ENCODE results near the gene CLTCL1.

Gene CLTCL1

DNA sequence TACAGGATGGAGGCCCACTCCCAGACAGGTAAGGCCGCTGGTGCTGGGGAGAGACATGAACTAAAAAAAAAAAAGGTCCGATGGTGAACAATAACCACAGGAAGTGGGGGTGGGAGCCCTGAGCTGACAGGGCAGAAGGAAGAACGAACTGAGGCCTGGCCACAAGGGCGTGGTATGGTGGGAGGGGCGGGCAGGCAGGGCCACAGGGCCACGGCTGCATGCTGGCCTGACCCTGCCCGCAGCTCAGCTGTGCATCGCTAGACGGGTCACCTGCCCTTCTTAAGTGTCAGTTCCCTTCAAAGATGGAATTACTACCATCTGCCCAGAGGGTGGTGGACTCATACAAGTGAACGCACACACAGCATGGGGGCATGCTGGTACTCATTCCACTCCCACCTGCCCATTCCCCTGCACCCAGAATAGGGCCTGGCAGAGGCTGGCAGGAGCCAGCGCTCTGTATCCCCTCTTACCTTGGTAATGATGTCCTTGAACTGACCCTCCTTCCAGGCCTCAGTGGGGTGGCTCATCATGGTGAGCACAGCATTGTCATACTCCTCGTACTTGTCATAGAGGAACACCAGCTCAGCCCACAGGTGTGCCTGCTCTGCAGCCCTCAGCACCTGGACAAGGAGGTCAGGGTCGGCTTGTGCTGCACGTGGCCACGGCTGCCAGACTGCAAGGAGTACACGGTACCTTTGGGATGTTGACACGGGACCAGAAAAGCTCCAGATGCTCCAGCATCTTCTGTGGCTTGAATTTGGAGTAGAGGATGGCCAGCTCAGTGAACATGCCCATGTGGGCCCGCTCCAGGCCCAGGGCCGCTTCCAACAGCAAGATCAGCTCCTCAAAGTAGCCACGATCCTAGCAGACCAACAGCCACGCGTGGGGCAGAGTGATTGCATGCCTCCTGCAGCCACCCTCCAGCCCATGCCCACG is 95.5 kb downstream of the CLTCL1 start:
- H3K27me3 ChIP-seq (ENCODE audit: insufficient read depth, low read length): no peaks in the 10 kb centered on the region
- H3K4me1 ChIP-seq (ENCODE audit: control insufficient read depth, insufficient read depth, low read length, unreplicated experiment): no peaks in the 10 kb centered on the region
- H2AFZ ChIP-seq (ENCODE audit: low read length, unreplicated experiment): no peak overlapping the region
- H3K36me3 ChIP-seq (ENCODE audit: insufficient read depth, low read length): no peaks in the 10 kb centered on the region
- no peak overlapping the region for H3K4me3 ChIP-seq (ENCODE audit: low read depth, low read length)
- no peaks in the 10 kb centered on the region for H3K79me2 ChIP-seq (ENCODE audit: control insufficient read depth, insufficient read depth, low read length, unreplicated experiment)
- no peak overlapping the region for H3K27ac ChIP-seq (ENCODE audit: low read depth, low read length)

DNA sequence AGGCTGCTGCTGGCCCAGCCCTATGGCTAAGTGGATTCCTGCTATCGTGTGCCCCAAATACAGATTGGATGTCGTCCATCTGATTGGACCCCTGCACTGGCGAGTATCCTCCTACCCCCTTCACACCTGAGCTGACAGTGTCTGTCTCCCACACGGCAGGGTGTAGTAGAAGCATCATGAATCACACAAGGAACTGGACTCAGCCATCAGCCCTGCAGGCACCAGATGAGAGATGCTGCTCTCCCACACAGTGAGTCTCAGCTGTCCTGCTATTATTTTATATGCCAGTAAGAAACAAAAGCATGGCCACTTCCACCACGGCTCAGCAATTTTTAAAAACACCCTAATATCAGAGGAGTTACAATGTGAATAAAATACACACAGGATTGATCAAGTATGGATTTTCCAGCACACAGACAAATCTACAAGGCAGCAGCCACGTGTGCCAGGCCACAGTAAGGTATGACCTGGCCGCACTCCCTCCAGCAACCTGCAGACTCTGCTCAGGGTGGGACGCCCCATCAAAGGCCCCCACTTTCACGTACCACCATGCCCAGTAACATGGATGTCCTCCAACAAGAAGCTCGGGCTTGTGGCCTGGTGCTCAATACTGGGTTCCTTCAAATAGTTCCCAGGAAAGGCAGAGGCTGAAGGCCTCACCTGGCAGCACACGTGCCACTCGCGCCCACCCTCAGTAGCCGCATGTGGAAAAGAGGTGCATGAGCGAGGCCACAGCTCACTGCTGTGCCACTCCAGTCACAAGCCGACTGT is 96.6 kb downstream of the CLTCL1 start:
- Histone ChIP-seq H3K4me3 (ENCODE audit: low read depth, low read length) (no peak overlapping the region), H3K27ac (ENCODE audit: low read depth, low read length) (no peak overlapping the region), H3K79me2 (ENCODE audit: control insufficient read depth, insufficient read depth, low read length, unreplicated experiment) (no peaks in the 10 kb centered on the region), H3K27me3 (ENCODE audit: insufficient read depth, low read length) (no peaks in the 10 kb centered on the region), H3K36me3 (ENCODE audit: insufficient read depth, low read length) (no peaks in the 10 kb centered on the region), H2AFZ (ENCODE audit: low read length, unreplicated experiment) (no peak overlapping the region), H3K4me1 (ENCODE audit: control insufficient read depth, insufficient read depth, low read length, unreplicated experiment) (no peaks in the 10 kb centered on the region)

DNA sequence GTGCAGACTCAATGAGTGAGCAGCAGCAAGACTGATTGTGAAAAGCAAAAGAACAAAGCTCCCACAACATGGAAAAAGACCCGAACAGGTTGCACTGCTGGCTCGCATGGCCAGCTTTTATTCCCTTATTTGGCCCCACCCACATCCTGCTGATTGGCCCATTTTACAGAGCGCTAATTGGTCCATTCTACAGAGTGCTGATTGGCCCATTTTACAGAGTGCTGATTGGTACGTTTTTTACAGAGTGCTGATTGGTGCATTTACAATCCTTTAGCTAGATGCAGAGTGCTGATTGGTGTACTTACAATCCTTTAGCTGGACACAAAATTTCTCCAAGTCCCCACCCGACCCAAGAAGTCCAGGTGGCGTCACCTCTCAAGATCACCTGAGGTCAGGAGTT is 97.6 kb downstream of the CLTCL1 start:
- Histone ChIP-seq H3K27me3 (ENCODE audit: insufficient read depth, low read length) (no peaks in the 10 kb centered on the region), H3K4me1 (ENCODE audit: control insufficient read depth, insufficient read depth, low read length, unreplicated experiment) (no peaks in the 10 kb centered on the region), H3K36me3 (ENCODE audit: insufficient read depth, low read length) (no peaks in the 10 kb centered on the region), H3K27ac (ENCODE audit: low read depth, low read length) (no peak overlapping the region), H3K79me2 (ENCODE audit: control insufficient read depth, insufficient read depth, low read length, unreplicated experiment) (no peaks in the 10 kb centered on the region), H3K4me3 (ENCODE audit: low read depth, low read length) (no peak overlapping the region), H2AFZ (ENCODE audit: low read length, unreplicated experiment) (no peak overlapping the region)

DNA sequence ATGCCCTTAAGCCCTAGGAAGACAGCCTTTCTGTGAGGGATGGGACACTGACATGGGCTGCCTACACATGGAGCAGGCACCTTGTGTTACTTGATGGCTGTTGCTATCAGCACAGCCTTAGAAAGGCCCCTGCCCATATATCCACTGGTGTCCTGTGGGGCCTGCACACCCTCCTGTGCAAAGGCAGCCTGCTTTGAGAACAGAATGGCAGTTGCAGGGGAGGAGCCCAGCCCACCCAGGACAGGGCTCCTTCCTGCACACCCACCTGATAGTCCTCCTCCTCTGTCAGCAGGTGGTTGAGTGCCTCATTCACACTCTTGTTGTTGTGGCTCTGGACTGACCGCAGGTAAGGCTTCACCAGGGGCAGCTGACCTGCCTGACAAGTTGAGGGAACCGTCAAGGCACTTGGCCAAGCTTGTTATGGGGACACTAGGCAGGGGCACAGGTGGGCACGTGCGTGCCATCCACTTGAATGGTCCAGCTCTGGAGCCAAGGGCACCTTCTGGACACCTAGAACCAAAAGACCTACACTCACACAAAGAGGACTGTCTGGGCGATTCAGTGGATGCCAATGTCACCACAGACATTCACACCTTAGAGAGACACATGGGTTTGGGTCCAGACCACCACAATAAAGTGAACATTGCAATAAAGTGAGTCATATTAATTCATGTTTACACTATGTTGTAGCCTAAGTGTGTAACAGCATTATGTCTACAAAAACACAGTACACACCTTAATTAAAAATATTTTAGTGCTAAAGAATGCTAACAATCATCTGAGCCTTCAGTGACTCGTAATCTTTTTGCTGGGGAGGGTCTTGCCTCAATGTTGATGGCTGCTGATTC is 103.6 kb downstream of the CLTCL1 start:
- H2AFZ ChIP-seq (ENCODE audit: low read length, unreplicated experiment): no peak overlapping the region
- H3K4me3 ChIP-seq (ENCODE audit: low read depth, low read length): no peak overlapping the region

DNA sequence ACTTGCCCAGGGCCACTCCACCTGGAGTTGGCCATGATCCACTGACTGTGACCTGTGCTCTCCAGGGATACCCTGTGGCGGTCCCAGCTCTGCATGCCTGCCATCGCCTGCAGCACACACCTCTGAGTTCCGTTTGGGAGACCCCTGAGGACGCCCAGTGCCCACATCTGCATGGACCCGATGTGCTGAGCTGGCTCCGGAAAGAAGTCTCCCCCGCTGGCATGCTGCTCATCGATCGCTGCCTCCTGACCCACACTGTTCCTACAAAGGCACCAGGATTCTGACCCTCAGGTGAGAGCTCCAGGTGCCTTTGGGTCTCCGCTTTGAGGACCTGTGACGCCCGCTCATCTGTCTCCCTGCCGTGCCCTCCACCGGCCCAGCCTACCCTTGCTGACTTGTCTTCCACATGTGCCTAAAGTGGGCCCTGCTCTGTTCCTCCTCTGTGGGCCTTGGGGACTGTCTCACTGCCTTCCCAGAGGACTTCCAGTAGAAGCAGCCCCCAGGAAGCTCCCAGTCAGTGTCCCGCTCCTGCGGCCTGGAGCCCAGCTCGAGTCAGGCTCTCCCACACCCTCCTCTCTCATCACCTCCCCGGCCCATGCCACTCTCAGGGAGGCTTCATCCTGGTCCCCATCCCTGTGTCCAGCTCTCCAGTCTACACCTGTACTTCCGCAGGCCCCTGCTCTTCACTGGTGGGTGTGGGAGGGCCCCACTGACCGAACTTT is 107.1 kb downstream of the CLTCL1 start:
- no peaks in the 10 kb centered on the region for H3K27me3 ChIP-seq (ENCODE audit: insufficient read depth, low read length)
- no peaks in the 10 kb centered on the region for H3K36me3 ChIP-seq (ENCODE audit: insufficient read depth, low read length)
- H3K79me2 ChIP-seq (ENCODE audit: control insufficient read depth, insufficient read depth, low read length, unreplicated experiment): no peaks in the 10 kb centered on the region
- H3K27ac ChIP-seq (ENCODE audit: low read depth, low read length): no peak overlapping the region
- no peak overlapping the region for H2AFZ ChIP-seq (ENCODE audit: low read length, unreplicated experiment)
- H3K4me1 ChIP-seq (ENCODE audit: control insufficient read depth, insufficient read depth, low read length, unreplicated experiment): no peaks in the 10 kb centered on the region
- H3K4me3 ChIP-seq (ENCODE audit: low read depth, low read length): no peak overlapping the region

More for the DNA sequence above, 103.6 kb downstream of the CLTCL1 start:
- Histone ChIP-seq H3K27me3 (ENCODE audit: insufficient read depth, low read length) (no peaks in the 10 kb centered on the region), H3K36me3 (ENCODE audit: insufficient read depth, low read length) (no peaks in the 10 kb centered on the region), H3K4me1 (ENCODE audit: control insufficient read depth, insufficient read depth, low read length, unreplicated experiment) (no peaks in the 10 kb centered on the region), H3K79me2 (ENCODE audit: control insufficient read depth, insufficient read depth, low read length, unreplicated experiment) (no peaks in the 10 kb centered on the region), H3K27ac (ENCODE audit: low read depth, low read length) (no peak overlapping the region)

DNA sequence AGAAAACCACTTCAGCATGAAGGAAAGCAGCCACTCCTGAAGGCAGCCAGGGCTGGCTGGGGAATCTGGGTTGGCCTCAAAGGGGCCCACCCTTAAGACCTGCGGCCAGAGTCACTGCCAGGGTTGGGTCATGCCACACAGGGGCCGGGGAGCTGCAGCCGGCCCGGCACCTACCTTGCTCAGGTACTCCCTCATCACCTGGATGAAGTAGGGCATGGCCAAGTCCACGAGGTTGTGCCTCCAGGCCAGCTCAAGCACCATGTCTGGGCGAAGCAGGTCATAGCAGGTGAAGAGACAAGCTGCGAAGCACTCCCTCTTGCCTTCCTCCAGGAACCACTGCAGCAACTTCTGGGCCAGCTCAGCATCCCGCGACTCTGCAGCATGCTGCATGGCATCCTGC is 108.3 kb downstream of the CLTCL1 start:
- Histone ChIP-seq H3K36me3 (ENCODE audit: insufficient read depth, low read length) (no peaks in the 10 kb centered on the region), H3K27me3 (ENCODE audit: insufficient read depth, low read length) (no peaks in the 10 kb centered on the region), H3K4me1 (ENCODE audit: control insufficient read depth, insufficient read depth, low read length, unreplicated experiment) (peaks cover 3% of the 10 kb centered on the region), H3K4me3 (ENCODE audit: low read depth, low read length) (no peak overlapping the region), H2AFZ (ENCODE audit: low read length, unreplicated experiment) (no peak overlapping the region), H3K27ac (ENCODE audit: low read depth, low read length) (no peak overlapping the region), H3K79me2 (ENCODE audit: control insufficient read depth, insufficient read depth, low read length, unreplicated experiment) (peaks cover under 1% of the 10 kb centered on the region)

DNA sequence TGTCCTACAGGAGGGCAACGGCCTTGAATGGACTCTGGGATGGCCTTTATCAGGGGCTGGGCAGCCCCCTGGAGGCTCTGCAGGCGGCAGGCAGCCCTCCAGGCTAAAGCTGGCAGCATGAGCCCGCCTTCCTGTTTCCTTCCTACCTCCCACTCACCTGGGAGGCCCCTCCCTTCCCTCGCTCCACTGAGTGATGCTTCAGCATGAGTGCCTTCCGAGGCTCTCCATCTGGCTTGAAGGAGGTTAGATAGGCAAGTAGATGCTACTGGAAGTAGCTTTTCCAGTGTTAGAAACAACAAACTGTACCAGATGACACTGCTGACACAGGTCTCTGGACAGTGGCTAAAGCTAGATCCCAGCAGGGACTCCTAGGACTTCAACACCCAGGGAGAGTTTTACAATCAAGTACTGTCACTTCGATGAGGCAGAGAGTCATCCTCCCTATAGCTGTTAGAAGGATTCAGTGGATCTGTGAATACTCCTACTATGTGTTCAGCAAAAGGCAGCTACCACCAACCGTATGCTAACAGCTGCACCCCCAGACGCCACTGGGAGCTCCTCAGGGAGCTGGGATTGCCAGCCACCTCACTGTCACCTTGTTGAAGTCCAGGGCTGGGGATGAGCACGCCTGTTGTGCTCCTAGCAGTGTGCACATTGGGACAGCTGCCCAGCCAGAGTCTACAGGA is 108.9 kb downstream of the CLTCL1 start:
- no peak overlapping the region for H3K4me3 ChIP-seq (ENCODE audit: low read depth, low read length)
- H3K36me3 ChIP-seq (ENCODE audit: insufficient read depth, low read length): no peaks in the 10 kb centered on the region
- H3K4me1 ChIP-seq (ENCODE audit: control insufficient read depth, insufficient read depth, low read length, unreplicated experiment): peaks cover 3% of the 10 kb centered on the region
- H3K79me2 ChIP-seq (ENCODE audit: control insufficient read depth, insufficient read depth, low read length, unreplicated experiment): peaks cover 6% of the 10 kb centered on the region
- no peaks in the 10 kb centered on the region for H3K27me3 ChIP-seq (ENCODE audit: insufficient read depth, low read length)
- no peak overlapping the region for H3K27ac ChIP-seq (ENCODE audit: low read depth, low read length)
- no peak overlapping the region for H2AFZ ChIP-seq (ENCODE audit: low read length, unreplicated experiment)

DNA sequence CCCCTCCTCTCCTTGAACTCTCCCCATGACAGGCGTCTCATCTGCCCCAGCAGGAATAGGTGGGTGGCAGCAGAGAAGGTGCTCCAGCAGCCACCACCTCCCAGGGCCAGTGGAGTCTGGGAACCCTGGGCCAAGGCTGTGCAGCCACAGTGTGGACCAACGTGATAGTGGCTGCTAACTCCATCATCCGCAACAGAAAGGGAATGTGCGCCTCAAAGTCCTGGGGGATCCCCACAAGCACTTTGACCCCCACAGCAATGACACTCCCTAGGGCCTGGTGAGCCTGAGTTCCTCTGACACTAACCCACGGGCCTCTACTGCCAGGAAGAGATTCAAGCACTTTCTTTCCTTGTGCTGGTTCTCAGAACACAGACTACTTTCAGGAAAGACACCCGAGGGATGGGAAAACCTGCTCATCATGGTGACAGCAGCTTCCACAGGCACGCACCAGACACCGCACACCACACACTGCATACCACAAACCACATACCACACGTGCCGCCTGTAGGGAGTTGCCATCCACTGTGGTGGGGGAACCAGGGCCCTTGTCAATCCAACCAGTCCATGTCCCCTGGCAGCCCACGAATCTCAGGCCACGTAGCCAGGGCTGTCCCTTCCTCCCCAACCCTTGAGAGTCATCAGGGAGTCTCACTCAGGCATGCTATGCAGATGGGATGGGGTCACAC is 109.6 kb downstream of the CLTCL1 start:
- Histone ChIP-seq H2AFZ (ENCODE audit: low read length, unreplicated experiment) (no peak overlapping the region), H3K27ac (ENCODE audit: low read depth, low read length) (no peak overlapping the region), H3K4me3 (ENCODE audit: low read depth, low read length) (no peak overlapping the region), H3K36me3 (ENCODE audit: insufficient read depth, low read length) (no peaks in the 10 kb centered on the region), H3K79me2 (ENCODE audit: control insufficient read depth, insufficient read depth, low read length, unreplicated experiment) (peaks cover 11% of the 10 kb centered on the region), H3K27me3 (ENCODE audit: insufficient read depth, low read length) (no peaks in the 10 kb centered on the region), H3K4me1 (ENCODE audit: control insufficient read depth, insufficient read depth, low read length, unreplicated experiment) (peaks cover 6% of the 10 kb centered on the region)

DNA sequence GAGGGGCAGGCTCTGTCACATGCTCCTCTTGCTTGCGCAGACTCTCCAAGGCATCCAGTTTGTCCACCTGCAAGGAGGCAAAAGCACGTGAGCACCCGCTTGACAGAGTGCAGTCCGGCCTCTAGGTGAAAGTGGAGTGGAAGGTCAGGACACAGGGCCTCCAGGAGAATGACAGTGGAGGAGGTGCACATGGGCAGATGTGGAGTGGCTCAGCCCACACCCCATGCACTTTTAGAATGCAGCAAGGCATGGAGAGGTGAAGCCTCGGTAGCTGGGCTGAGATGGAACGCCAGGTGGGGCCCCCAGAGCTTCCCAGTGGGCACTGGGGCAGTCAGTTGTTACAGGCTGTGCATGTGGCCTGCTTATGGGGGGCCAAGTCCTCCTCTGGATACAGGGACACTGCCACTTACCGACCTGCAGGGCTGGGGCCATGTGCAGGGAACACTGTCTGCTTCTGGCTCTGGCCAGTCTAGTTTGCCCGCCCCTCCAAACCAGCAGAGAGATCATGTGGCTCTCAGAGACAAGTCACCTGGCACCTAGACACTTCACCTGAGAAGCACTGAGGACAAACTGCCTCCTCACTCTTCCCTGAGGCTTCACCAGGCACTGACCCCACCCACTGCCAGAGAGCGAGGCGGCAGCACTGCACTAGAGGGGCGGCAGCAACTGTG is 110.6 kb downstream of the CLTCL1 start:
- H2AFZ ChIP-seq (ENCODE audit: low read length, unreplicated experiment): no peak overlapping the region
- no peak overlapping the region for H3K27ac ChIP-seq (ENCODE audit: low read depth, low read length)
- H3K36me3 ChIP-seq (ENCODE audit: insufficient read depth, low read length): no peaks in the 10 kb centered on the region

More for the DNA sequence above, 110.6 kb downstream of the CLTCL1 start:
- no peaks in the 10 kb centered on the region for H3K27me3 ChIP-seq (ENCODE audit: insufficient read depth, low read length)
- peaks cover 6% of the 10 kb centered on the region for H3K4me1 ChIP-seq (ENCODE audit: control insufficient read depth, insufficient read depth, low read length, unreplicated experiment)
- H3K4me3 ChIP-seq (ENCODE audit: low read depth, low read length): no peak overlapping the region
- H3K79me2 ChIP-seq (ENCODE audit: control insufficient read depth, insufficient read depth, low read length, unreplicated experiment): peaks cover 11% of the 10 kb centered on the region

Data from ACC112 (cell line).